GM18505 (cell line): ENCODE measurements around the gene RASGRP1.

Experiments used
- ATAC-seq: cut with Tn5 transposase; IDR thresholded peaks from one replicate; pipeline ENCODE4 v1.9.1; 2021; ENCODE audit not compliant: unreplicated experiment
- POLR2A ChIP-seq: IDR thresholded peaks from 4 replicates; pipeline ENCODE4 v1.6.1; 2011; ENCODE audit warnings: borderline replicate concordance; ENCODE audit not compliant: insufficient read depth, insufficient read length; ENCODE audit errors: extremely low read depth

Gene RASGRP1

GRCh38 chr15:38558372-38559059, 6.1 kb downstream of the RASGRP1 start:
- ATAC-seq, result no peak
- TF ChIP-seq POLR2A, result no peak

- ATAC-seq, result no peak
- TF ChIP-seq POLR2A, result no peak
Measured at GRCh38 chr15:38557921-38558320, 6.7 kb downstream of the RASGRP1 start.

- no peak for TF ChIP-seq POLR2A
- ATAC-seq, result no peak
Measured at GRCh38 chr15:38555686-38556334, 8.8 kb downstream of the RASGRP1 start.

GRCh38 chr15:38554354-38554753, 10.3 kb downstream of the RASGRP1 start:
- ATAC-seq, result peak; percentile 57

GRCh38 chr15:38553071-38553470, 11.5 kb downstream of the RASGRP1 start:
- no peak for ATAC-seq
- TF ChIP-seq POLR2A, result no peak

More at GRCh38 chr15:38554354-38554753, 10.3 kb downstream of the RASGRP1 start:
- no peak for TF ChIP-seq POLR2A

GRCh38 chr15:38551720-38552648, 12.6 kb downstream of the RASGRP1 start:
- ATAC-seq, result no peak
- TF ChIP-seq POLR2A, result no peak

- ATAC-seq, result no peak
- no peak for TF ChIP-seq POLR2A
Measured at GRCh38 chr15:38549222-38549621, 15.4 kb downstream of the RASGRP1 start.

GRCh38 chr15:38547255-38547997, 17.2 kb downstream of the RASGRP1 start:
- no peak for ATAC-seq
- TF ChIP-seq POLR2A, result no peak

GRCh38 chr15:38545179-38545578, 19.4 kb downstream of the RASGRP1 start:
- ATAC-seq, result no peak

GRCh38 chr15:38541026-38541425, 23.6 kb downstream of the RASGRP1 start:
- TF ChIP-seq POLR2A, result no peak
- no peak for ATAC-seq

More at GRCh38 chr15:38545179-38545578, 19.4 kb downstream of the RASGRP1 start:
- TF ChIP-seq POLR2A, result no peak

GRCh38 chr15:38540510-38540909, 24.1 kb downstream of the RASGRP1 start:
- no peak for TF ChIP-seq POLR2A
- no peak for ATAC-seq

GRCh38 chr15:38539008-38539343, 25.6 kb downstream of the RASGRP1 start:
- TF ChIP-seq POLR2A, result no peak
- no peak for ATAC-seq

GRCh38 chr15:38538328-38539007, 26.1 kb downstream of the RASGRP1 start:
- ATAC-seq, result no peak
- no peak for TF ChIP-seq POLR2A

- no peak for TF ChIP-seq POLR2A
- no peak for ATAC-seq
Measured at GRCh38 chr15:38536201-38536676, 28.4 kb downstream of the RASGRP1 start.
